Subcutaneous adipose tissue (tissue), 4 donors: ENCODE results near the gene PLEKHA4. TPM values are rescaled to one million over a fixed set of nuclear protein-coding genes. Genes with fewer than 3 reads are reported as not detected.

Experiments used
- small RNA-seq: library from RNA; depleted of rRNA; stranded (forward); fragments of <200 nt; gene quantifications from one replicate; pipeline ENCODE3, GENCODE V24; 2016
- total RNA-seq, 4 donors: library from RNA; depleted of rRNA; stranded (reverse); fragments of >200 nt; gene quantifications; one replicate each; pipeline ENCODE4 v1.1.0, GENCODE V29; 2016
- TF ChIP-seq, protein P1 (sequence below): fragments of 450-650 bp; IDR thresholded peaks from one replicate; pipeline ENCODE4 v1.5.1; 2016; ENCODE audit warnings: low read depth, mild to moderate bottlenecking, control low read depth, antibody characterized with exemption, moderate library complexity

PLEKHA4 gene
- total RNA-seq, 4 donors from 2014 or later = 5.7 to 27.3 (median 8.5) TPM

DNA sequence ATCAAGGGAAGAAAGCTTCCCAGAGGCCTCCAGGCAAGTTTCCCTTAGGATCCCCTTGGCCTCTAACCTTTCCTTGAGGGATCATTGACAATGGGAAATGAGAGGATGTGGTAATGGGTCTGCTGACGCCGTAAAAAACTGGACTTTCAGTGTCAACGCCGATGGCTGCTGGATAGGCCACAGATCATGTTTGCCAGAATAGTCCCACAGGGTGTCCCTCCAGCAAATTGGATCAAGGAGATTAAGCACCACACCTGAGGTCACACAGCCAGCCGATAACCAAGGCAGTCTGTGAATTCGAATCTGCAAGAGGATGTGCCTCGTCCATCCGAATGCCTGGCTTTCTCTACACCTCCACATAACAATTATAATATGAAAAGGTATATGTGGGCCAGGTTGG, 75.1 kb downstream of the PLEKHA4 start:
- TF ChIP-seq, protein P1, sequence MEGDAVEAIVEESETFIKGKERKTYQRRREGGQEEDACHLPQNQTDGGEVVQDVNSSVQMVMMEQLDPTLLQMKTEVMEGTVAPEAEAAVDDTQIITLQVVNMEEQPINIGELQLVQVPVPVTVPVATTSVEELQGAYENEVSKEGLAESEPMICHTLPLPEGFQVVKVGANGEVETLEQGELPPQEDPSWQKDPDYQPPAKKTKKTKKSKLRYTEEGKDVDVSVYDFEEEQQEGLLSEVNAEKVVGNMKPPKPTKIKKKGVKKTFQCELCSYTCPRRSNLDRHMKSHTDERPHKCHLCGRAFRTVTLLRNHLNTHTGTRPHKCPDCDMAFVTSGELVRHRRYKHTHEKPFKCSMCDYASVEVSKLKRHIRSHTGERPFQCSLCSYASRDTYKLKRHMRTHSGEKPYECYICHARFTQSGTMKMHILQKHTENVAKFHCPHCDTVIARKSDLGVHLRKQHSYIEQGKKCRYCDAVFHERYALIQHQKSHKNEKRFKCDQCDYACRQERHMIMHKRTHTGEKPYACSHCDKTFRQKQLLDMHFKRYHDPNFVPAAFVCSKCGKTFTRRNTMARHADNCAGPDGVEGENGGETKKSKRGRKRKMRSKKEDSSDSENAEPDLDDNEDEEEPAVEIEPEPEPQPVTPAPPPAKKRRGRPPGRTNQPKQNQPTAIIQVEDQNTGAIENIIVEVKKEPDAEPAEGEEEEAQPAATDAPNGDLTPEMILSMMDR = no peak

Small RNA genes within 50 kb of the gene (small RNA-seq; reads per million reads assigned to genes)
- not detected for gene RNU6-317P

Other genes starting within 250 kb of the PLEKHA4 start
- gene RPL18, start 249.4 kb downstream of the PLEKHA4 start, total RNA-seq = 1,000 to 10,000 TPM in 3 of 4 donors, 100 to 1,000 TPM in 1; 998 to 1,778 (median 1,670) TPM
- gene SPHK2, start 249.1 kb downstream of the PLEKHA4 start, total RNA-seq = 10 to 100 TPM in 1 of 4 donors, 1 to 10 TPM in 3; 4.9 to 33.2 (median 9.1) TPM
- 10 to 100 TPM in 1 of 4 donors, 1 to 10 TPM in 2, under 1 TPM in 1; 0.33 to 18.6 (median 6.3) TPM for gene DBP, start 231.2 kb downstream of the PLEKHA4 start, total RNA-seq
- 1 to 10 TPM in 2 of 4 donors, not detected in 2; 1.5 to 3.4 TPM for gene CA11, start 222.4 kb downstream of the PLEKHA4 start, total RNA-seq
- 1 to 10 TPM in 1 of 4 donors, not detected in 3; 1.5 TPM for gene NTN5, start 195.6 kb downstream of the PLEKHA4 start, total RNA-seq
- not detected for gene FUT2, start 172.6 kb downstream of the PLEKHA4 start, total RNA-seq
- gene MAMSTR, start 148.9 kb downstream of the PLEKHA4 start, total RNA-seq = under 1 TPM in 1 of 4 donors, not detected in 3; 0.51 TPM
- gene RASIP1, start 128.0 kb downstream of the PLEKHA4 start, total RNA-seq = 10 to 100 TPM in 3 of 4 donors, 1 to 10 TPM in 1; 4.1 to 38.1 (median 11.5) TPM
- under 1 TPM in 1 of 4 donors, not detected in 3; 0.75 TPM for gene IZUMO1, start 121.7 kb downstream of the PLEKHA4 start, total RNA-seq
- 1 to 10 TPM; 1.0 to 7.2 (median 4.4) TPM for gene FUT1, start 116.0 kb downstream of the PLEKHA4 start, total RNA-seq
- not detected for gene FGF21, start 113.1 kb downstream of the PLEKHA4 start, total RNA-seq
- gene BCAT2, start 57.6 kb downstream of the PLEKHA4 start, total RNA-seq = 10 to 100 TPM; 25.4 to 71.6 (median 40.1) TPM
- 10 to 100 TPM in 3 of 4 donors, 1 to 10 TPM in 1; 6.4 to 19.0 (median 13.8) TPM for gene HSD17B14, start 32.1 kb downstream of the PLEKHA4 start, total RNA-seq
- gene PPP1R15A, start 3.8 kb upstream of the PLEKHA4 start, total RNA-seq = 10 to 100 TPM; 30.5 to 81.7 (median 48.3) TPM
- under 1 TPM in 1 of 4 donors, not detected in 3; 0.22 TPM for gene TULP2, start 30.1 kb upstream of the PLEKHA4 start, total RNA-seq
- gene NUCB1, start 31.7 kb upstream of the PLEKHA4 start, total RNA-seq = 100 to 1,000 TPM; 128 to 480 (median 313) TPM
- gene DHDH, start 65.1 kb upstream of the PLEKHA4 start, total RNA-seq = 1 to 10 TPM in 1 of 4 donors, not detected in 3; 1.1 TPM
- gene BAX, start 86.3 kb upstream of the PLEKHA4 start, total RNA-seq = 10 to 100 TPM; 21.0 to 37.2 (median 31.2) TPM
- over 10,000 TPM in 3 of 4 donors, 1,000 to 10,000 TPM in 1; 7,770 to 28,830 (median 13,714) TPM for gene FTL, start 96.7 kb upstream of the PLEKHA4 start, total RNA-seq
- 10 to 100 TPM; 15.1 to 86.3 (median 34.5) TPM for gene GYS1, start 124.7 kb upstream of the PLEKHA4 start, total RNA-seq
- gene RUVBL2, start 125.3 kb upstream of the PLEKHA4 start, total RNA-seq = 10 to 100 TPM; 34.3 to 62.5 (median 49.4) TPM
- gene LHB, start 148.5 kb upstream of the PLEKHA4 start, total RNA-seq = not detected
- not detected for gene CGB3, start 155.7 kb upstream of the PLEKHA4 start, total RNA-seq
- not detected for gene CGB2, start 163.3 kb upstream of the PLEKHA4 start, total RNA-seq
- not detected for gene CGB1, start 168.3 kb upstream of the PLEKHA4 start, total RNA-seq
- not detected for gene CGB5, start 175.2 kb upstream of the PLEKHA4 start, total RNA-seq
- not detected for gene CGB8, start 180.5 kb upstream of the PLEKHA4 start, total RNA-seq
- gene CGB7, start 189.1 kb upstream of the PLEKHA4 start, total RNA-seq = 1 to 10 TPM in 1 of 4 donors, not detected in 3; 1.3 TPM
- not detected for gene NTF4, start 196.2 kb upstream of the PLEKHA4 start, total RNA-seq
- not detected for gene KCNA7, start 204.1 kb upstream of the PLEKHA4 start, total RNA-seq
- 100 to 1,000 TPM; 122 to 164 (median 152) TPM for gene SNRNP70, start 216.8 kb upstream of the PLEKHA4 start, total RNA-seq
- gene LIN7B, start 245.8 kb upstream of the PLEKHA4 start, total RNA-seq = 1 to 10 TPM in 3 of 4 donors, not detected in 1; 6.6 to 9.0 (median 7.1) TPM